ENCODE measurements around the gene UCP2.

UCP2 gene, protein sequence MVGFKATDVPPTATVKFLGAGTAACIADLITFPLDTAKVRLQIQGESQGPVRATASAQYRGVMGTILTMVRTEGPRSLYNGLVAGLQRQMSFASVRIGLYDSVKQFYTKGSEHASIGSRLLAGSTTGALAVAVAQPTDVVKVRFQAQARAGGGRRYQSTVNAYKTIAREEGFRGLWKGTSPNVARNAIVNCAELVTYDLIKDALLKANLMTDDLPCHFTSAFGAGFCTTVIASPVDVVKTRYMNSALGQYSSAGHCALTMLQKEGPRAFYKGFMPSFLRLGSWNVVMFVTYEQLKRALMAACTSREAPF

DNA sequence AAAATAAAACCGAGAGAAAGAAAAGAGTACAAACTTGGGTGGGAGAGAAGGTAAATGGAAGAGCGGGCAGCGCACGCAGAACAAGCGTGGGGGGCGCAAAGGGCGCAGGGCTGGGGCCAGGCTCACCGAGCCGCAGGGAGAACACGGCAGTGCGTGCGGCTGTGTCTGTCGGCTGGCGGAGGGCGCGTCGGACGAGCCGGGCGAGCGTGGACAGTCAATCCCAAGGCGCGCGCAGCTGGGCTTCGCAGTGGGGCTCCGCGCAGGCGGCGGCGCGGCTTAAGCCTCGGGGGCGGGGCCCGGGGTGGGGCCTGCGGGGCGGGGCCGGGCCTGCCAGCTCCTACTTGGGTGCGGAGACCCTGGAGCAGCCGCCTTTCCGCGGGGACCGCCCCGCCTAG lies at the start of gene UCP2:
Gene UCP2 (minus strand): TSS at position 249 of the 395 bp plus-strand sequence. CDS start 4,465 bp downstream, outside the sequence.
- peak; percentile 85 for DNase-seq (ENCODE audit: extremely low spot score)
- TF ChIP-seq, protein P1, sequence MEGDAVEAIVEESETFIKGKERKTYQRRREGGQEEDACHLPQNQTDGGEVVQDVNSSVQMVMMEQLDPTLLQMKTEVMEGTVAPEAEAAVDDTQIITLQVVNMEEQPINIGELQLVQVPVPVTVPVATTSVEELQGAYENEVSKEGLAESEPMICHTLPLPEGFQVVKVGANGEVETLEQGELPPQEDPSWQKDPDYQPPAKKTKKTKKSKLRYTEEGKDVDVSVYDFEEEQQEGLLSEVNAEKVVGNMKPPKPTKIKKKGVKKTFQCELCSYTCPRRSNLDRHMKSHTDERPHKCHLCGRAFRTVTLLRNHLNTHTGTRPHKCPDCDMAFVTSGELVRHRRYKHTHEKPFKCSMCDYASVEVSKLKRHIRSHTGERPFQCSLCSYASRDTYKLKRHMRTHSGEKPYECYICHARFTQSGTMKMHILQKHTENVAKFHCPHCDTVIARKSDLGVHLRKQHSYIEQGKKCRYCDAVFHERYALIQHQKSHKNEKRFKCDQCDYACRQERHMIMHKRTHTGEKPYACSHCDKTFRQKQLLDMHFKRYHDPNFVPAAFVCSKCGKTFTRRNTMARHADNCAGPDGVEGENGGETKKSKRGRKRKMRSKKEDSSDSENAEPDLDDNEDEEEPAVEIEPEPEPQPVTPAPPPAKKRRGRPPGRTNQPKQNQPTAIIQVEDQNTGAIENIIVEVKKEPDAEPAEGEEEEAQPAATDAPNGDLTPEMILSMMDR (IDR thresholded peaks at IDR 0.05; ENCODE audit: control extremely low read depth, extremely low read depth, low read depth, missing control alignments), result no peak
- POLR2A ChIA-PET, result interaction anchor here (0.6 to 3.8 kb wide), 10 partner anchors 9 to 188 kb away, joined by 3 to 21 read pairs (median 4); partner anchors contain the start of genes C2CD3, DNAJB13 and PPME1
- CTCF ChIA-PET, result interaction anchor here (0.6 to 5.1 kb wide), 6 partner anchors 10 to 357 kb away, joined by 3 to 49 read pairs (median 4); no protein-coding TSS in a partner anchor

DNA sequence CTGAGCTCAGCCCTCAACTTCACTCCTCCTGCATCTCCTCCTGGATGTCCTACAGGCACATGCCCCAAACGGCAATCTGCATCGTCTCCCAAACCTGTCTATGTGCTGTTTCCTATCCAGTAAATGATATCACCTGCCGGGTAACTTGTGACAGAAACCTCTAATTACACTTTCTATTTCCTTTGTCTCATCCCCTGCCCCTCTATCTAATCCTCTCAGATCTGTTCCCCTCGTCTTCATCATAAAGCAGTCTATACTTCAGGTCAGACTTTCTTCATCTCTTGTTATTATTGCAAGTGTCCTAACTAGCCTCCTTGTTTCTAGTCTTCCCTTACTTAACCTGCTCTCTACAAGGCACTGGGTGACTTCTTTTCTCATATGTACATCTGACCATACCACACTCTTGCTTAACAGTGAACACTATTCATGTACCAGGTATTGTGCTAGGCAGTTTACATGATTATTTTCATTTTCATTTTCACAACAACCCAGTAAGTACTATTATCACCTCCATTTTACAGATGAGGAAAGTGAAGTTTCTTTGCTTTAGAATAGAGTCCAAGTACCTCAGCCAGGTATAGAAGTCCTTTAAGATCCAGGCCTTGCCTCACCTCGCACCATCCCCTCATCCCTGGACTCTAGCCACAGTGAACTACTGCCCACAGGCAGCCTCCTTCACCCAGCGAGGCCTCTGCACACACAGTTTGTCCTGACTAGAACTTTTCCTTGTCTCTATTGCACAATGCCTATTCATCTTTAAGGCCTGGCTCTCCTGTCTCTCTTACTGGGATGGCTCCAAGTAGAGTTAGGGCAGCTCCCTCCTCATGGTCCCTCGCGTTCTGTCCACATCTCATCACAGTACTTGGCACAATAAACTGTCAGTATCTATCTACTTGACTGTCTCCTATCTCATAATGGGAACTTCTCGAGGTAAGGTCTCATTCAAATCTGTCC lies 48.4 kb upstream of the UCP2 start:
- POLR2A ChIA-PET, result no interaction called here
- no peak for DNase-seq (ENCODE audit: extremely low spot score)
- CTCF ChIA-PET, result interaction anchor here (1.2 to 1.4 kb wide), 3 partner anchors 12 to 66 kb away, joined by 3 to 5 read pairs (median 3); no protein-coding TSS in a partner anchor
- TF ChIP-seq, protein P1 (IDR thresholded peaks at IDR 0.05; ENCODE audit: control extremely low read depth, extremely low read depth, low read depth, missing control alignments), result no peak

DNA sequence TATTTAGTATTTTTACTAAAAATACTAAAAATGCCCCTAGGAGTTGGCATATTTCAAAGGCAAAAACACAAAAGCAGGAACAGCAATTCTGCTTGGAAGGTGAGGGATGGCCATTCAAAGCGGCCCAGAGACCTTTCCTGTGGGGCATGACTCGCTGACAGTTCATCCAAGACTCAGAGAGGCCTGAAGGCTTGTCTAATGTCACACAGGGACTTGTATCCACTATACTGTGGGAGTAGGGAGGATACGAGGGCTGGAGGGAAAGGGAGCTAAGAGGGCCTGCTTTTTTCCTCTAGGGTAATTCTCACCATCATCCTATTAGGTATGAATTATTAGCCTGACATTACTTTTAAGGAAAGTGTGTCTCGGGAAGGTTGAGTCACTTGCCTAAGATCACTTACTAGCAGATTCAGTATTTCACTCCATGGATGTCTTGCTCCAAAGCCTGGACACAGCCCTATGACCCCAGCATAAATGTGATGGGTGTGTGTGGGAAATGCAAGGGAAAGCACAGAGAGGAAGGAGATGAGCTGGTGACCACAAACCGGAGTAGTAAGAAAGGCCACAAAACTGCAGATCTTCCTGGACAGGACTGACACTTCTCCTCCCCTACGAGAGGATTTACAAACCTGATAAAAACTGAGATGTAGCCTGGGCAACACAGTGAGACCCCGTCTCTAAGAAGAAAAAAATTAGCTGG lies 43.0 kb upstream of the UCP2 start:
- no peak for DNase-seq (ENCODE audit: extremely low spot score)
- TF ChIP-seq, protein P1 (IDR thresholded peaks at IDR 0.05; ENCODE audit: control extremely low read depth, extremely low read depth, low read depth, missing control alignments), result no peak
- ChIA-PET CTCF (interaction anchor here (0.9 to 1.4 kb wide), 2 partner anchors 8 to 62 kb away, joined by 3 to 4 read pairs; no protein-coding TSS in a partner anchor), POLR2A (no interaction called here)

DNA sequence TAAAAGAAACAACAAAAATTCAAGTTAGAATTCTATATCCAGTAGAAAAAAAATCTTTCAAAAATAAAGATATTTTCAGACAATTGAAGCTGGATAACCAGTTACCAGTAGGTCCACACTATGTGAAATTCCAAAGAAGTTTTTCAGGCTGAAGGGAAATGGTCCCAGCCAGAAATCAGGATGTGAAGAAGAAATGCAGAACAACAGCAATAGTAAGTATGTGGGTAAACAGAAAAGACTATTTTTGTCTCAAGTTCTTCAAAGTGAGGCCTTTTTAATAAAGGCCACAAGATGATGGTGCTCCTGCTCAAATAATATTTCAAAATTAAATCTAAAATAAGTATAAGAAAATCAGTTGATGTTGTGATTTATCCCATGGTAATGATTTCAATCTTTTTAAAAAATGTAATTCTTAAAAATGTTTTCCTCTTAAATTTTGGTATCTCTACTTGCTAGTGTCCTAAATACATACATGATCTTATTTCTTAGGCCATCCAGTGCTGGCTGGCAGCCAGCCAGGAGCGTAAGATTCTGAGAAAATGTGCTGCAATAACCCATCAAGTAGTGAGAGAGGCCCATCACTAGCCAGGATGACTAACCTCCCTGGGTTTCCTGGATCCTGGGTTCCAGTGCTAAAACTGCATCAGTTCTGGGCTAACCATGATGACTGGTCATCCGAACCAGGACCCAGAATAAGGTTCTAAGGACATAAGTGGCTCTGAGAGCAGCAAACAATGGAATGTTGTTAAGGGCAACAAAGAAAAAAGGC lies 41.8 kb upstream of the UCP2 start:
- ChIA-PET CTCF (no interaction called here), POLR2A (interaction anchor here (0.6 kb wide), 1 partner anchor 134 kb away, joined by 3 read pairs; no protein-coding TSS in a partner anchor)
- DNase-seq (ENCODE audit: extremely low spot score), result no peak
- TF ChIP-seq, protein P1 (IDR thresholded peaks at IDR 0.05; ENCODE audit: control extremely low read depth, extremely low read depth, low read depth, missing control alignments), result no peak

DNA sequence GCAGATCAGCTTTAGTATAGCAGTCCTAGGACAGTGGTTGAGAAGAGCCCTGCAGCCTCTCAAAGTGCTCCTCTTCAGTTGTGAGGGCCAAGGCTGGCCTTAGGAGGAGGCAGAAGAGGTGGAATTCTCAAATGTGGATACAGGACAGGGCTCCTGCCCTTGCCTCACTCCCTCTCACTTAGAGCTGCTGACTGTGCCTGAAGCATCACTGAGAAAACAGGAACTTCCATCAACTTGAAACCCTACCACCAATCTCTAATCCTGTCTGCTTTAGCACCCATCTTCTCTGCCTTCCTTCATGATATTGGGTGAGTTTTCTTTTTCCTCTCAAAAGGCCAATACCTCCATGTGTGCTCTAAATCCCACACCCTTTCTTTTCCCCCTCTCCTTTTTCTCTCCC lies 40.6 kb upstream of the UCP2 start:
- ChIA-PET CTCF (no interaction called here), POLR2A (no interaction called here)
- TF ChIP-seq, protein P1 (IDR thresholded peaks at IDR 0.05; ENCODE audit: control extremely low read depth, extremely low read depth, low read depth, missing control alignments), result no peak
- DNase-seq (ENCODE audit: extremely low spot score), result no peak
